ENCODE results near the gene GID8.

GID8 gene

GRCh38 chr20:62970307-62971210, 32.6 kb downstream of the GID8 start:
- DNase-seq (ENCODE audit: low read depth) = no peak
- TF ChIP-seq CTCF (conservative IDR thresholded peaks at IDR 0.05; ENCODE audit: control insufficient read depth, insufficient read depth, low read depth, low read length) = no peak
- H3K4me3 ChIP-seq (ENCODE audit: control insufficient read depth, low read depth, low read length) = no peak overlapping the region

- no peak for DNase-seq (ENCODE audit: low read depth)
- TF ChIP-seq CTCF (conservative IDR thresholded peaks at IDR 0.05; ENCODE audit: control insufficient read depth, insufficient read depth, low read depth, low read length) = no peak
- no peak overlapping the region for H3K4me3 ChIP-seq (ENCODE audit: control insufficient read depth, low read depth, low read length)
Measured at GRCh38 chr20:62971211-62971949, 33.4 kb downstream of the GID8 start.

- DNase-seq (ENCODE audit: low read depth) = peak; percentile 70
- peak overlapping the region; percentile 7 for H3K4me3 ChIP-seq (ENCODE audit: control insufficient read depth, low read depth, low read length)
- TF ChIP-seq CTCF (conservative IDR thresholded peaks at IDR 0.05; ENCODE audit: control insufficient read depth, insufficient read depth, low read depth, low read length) = peak; percentile 80
Measured at GRCh38 chr20:62971950-62972844, 34.2 kb downstream of the GID8 start.

- H3K4me3 ChIP-seq (ENCODE audit: control insufficient read depth, low read depth, low read length) = no peak overlapping the region
- no peak for DNase-seq (ENCODE audit: low read depth)
- TF ChIP-seq CTCF (conservative IDR thresholded peaks at IDR 0.05; ENCODE audit: control insufficient read depth, insufficient read depth, low read depth, low read length) = no peak
Measured at GRCh38 chr20:62972845-62973745, 35.1 kb downstream of the GID8 start.

- TF ChIP-seq CTCF (conservative IDR thresholded peaks at IDR 0.05; ENCODE audit: control insufficient read depth, insufficient read depth, low read depth, low read length) = no peak
- H3K4me3 ChIP-seq (ENCODE audit: control insufficient read depth, low read depth, low read length) = no peak overlapping the region
- DNase-seq (ENCODE audit: low read depth) = no peak
Measured at GRCh38 chr20:62975251-62975760, 37.4 kb downstream of the GID8 start.
